Activated T-cell treated with anti-CD3 and anti-CD28 coated beads, Interleukin-2, amount 50 U/mL, for 48 hours (primary cell): ENCODE results near the gene CD9.
"Not testable (repeated sequence)": the region's sequence is repeated elsewhere in the genome, so short reads cannot be mapped to it uniquely, and the experiment has no call there.

Experiments used
- DNase-seq, 2 experiments: peaks; one replicate each; pipeline ENCODE4 v3.0.0-alpha.2; 2020

Gene CD9

DNA sequence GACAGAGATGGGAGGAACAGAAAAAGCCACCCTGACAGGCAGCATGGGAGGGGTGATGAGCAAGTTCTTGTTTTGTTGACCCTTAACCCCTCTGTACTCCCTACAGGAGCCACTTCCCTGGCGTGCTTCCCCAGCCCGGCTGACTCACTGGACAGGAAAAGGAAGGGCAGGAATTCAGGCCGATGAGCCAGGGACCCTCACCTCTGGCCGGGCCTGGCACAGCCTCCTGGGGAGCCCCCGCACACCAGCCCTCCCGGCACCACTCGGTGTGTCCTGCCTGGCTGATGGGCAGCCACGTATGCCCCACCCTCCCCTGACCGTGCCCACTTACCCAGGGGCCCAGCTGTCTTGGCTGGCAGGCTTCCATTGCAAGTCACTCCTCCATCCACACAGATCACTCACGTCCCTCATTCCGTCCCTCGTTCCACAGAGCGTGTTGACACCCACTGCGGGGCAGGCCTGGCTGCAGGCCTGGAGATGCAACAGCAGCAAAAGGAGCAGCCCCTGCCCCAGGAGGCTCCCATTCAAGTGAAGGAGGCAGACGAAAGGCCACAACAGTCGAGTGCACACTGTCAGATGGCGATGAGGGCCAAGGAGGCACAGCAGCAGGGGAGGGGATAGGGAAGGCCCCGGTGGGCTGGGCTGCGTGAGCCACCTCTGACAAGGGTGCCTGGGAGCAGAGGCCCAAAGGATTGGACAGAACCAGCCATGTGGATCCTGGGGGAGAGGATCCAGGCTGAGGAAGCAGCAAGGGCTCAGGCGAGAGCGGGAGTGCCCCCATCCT, 19.7 kb upstream of the CD9 start:
- DNase-seq, result no peak

GRCh38 chr12:6181166-6181565, 19.0 kb upstream of the CD9 start:
- DNase-seq, result no peak

- no peak for DNase-seq
These were observed 18.5 kb upstream of the CD9 start for GRCh38 chr12:6181583-6182278.

GRCh38 chr12:6182279-6182898, 17.8 kb upstream of the CD9 start:
- DNase-seq, result no peak

DNA sequence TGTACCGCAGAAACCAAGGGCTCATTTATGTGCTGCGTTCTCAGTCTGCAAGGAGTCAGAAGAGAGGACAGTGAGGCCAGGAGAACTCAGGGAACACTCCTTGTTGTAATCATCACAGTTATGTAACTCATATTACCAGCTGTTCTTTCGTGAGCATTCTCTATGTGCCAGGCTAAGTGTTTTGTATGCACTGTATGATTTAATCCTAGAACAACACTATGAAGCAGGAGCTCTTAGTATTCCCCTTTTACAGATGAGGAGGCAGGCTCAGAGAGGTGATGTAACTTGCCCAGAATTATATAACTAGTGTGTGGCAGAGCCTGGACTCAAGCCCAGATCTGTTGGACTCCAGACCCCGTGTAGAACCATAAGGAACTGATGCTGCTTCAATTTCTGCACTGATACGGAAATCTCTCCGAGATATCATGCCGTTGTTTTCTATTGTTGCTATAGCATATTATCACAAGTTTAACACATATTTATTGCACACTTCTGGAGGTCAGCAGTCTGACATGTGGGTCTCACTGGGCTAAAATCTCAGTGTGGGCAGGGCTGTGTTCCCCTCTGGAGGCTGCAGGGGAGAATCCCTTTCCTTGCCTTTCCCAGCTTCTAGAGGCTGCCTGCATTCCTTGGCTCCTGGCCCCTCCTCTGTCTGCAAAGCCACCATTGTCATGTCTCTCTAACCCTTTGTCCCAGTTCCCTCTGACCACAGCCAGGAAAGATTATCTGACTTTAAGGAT, 16.3 kb upstream of the CD9 start:
- no peak for DNase-seq

DNA sequence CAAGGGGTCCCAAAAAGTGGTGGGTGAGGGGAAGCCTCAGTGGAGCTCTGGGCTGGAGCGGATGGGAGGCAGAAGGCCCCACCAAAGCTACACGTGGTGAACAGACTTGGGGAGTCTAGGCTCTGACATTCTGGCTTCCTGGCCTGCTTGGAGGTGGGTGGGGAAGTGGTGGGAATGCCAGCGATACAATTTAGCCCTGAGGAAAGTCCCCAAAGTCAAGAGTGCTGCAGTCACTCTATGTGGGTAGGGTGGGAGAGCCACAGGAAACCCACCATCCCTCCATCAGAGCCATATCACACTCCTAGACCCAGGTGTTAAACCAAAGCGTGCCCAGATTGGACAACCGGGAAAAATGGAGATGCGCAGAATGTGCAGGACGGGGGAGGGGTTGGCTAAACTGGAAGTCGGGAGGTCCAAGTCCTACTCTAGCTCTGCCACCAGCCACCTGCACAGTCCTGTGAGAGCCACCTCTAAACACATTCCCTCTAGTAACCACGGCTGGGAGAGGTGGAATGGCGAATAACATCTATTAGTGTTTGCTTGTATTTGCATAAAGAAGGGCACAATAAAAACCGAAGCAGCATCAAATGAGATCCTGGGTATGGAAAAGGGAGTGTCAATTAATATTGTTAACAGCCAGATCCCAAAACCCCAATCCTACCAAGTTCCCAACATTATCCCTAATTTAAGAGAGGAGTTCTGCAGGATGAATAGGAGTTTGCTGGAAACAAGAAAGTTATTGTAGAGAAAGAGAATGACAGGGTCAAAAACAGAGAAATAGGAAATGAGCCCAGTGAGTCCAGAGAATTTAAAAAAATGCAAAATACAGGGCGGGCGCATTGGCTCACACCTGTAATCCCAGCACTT, 14.0 kb upstream of the CD9 start:
- DNase-seq, result no peak

DNA sequence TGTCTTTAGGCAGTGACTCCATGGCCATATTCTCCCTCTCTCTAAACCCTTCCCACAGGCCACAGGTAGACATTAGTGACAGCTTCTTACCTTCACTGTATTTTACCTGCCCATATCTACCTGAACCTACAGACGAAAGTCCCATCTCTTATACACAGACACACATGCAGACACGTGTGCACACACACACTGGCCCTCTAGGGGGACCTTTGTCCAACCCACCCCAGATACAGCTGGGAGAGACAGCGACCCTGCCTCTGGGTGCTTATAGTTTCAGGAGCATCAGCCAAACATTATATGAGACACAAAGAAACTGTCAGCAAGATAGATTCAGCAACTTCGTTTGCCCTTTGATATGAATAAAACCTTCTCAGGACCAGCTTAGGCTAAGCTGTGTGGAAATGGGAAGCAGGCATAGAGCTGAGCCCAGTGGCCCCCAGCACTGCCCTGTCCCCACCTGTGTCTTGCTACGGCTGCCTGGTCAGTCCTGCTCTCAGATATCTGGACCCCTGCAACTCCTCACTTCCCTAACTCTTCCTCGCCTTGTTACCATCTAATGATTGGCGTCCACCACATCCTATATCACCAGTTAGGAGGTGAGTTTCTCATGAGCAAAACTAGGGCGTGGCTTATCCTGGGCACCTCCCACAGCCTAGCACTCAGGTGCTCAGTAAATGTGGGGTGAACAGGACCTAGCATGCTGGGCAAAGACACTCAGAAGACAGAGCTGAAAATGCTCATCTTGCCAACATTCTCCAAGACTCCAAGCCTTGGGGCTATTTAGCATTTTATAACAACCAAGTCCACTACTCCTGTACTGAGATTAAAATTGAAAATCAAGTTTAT, 12.0 kb upstream of the CD9 start:
- no peak for DNase-seq

GRCh38 chr12:6189028-6189427, 11.2 kb upstream of the CD9 start:
- no peak for DNase-seq

- DNase-seq, result not testable (repeated sequence)
These were observed 10.1 kb upstream of the CD9 start for GRCh38 chr12:6189952-6190598.

- not testable (repeated sequence) for DNase-seq
These were observed 9.3 kb upstream of the CD9 start for GRCh38 chr12:6190767-6191530.

DNA sequence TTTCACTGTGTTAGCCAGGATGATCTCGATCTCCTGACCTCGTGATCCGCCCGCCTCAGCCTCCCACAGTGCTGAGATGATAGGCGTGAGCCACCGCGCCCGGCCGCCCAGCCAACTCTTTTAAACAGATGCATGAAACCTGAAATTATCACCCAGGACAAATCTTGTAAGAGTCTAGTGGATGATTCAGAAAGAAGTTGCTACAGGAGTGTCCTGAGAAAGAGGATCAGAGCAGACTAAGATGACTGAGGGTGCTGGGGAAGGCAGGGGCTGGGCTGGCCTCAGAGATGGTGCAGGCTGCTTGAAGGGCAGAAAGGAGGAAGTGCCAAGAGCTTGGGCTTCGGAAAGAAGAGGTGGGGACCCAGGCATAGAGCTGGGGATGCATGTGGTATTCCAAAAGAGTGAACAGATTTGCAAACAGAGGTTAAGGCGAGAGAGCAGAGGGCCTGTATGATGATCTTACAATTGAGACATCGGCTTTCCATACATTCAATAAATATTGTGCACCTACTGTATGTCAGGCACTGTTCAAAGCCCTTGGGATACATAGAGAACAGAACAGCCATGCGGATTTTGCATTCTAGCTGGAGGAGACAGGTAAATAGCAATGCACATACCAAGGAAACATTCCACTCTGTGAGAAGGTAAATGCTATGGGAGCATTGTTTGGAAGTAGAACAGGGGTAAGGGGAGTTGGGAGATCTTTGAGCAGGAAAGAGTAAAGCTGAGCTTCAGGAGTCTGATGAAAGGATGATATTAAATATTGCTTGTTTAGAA, 7.4 kb upstream of the CD9 start:
- DNase-seq, result no peak

DNA sequence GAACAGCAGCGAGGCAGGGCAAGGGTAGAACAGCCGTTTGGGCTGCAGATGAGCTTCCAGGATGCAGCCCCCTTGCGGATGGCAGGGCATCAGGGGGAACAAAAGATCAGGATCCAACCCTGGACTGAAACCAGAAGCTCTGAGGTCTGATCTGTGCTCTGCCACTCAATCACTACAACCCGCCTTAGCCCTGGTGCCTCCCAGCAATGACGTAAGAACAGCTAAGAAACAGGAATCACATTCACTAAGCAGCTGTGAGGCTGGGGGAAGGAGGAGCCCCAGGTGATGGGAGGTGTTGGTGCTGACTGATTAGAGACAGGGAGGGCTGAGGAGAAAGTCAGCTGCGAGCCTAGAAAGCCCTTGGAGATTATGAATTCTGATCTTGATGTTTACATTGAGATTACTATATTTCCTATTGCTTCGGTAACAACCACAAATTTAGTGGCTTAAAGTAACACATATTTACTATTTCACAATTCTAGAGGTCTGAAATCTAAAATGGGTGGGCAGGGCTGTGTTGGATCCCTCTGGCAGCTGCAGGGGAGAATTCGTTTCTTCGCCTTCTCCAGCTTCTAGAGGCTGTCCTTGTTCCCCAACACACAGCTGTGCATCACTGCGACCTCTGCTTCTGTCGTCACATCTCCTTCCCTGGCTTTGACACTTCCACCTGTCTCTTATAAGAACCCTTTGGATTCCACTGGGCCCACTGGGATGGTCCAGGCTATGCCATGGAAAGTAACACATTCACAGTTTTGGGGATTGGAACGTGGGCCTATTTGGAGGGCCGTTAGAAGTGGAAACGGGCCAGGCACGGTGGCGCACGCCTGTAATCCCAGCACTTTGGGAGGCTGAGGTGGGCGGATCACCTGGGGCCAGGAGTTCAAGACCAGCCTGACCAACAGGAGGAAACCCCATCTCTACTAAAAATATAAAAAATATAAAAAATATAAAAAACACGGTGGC, 6.1 kb upstream of the CD9 start:
- no peak for DNase-seq

DNA sequence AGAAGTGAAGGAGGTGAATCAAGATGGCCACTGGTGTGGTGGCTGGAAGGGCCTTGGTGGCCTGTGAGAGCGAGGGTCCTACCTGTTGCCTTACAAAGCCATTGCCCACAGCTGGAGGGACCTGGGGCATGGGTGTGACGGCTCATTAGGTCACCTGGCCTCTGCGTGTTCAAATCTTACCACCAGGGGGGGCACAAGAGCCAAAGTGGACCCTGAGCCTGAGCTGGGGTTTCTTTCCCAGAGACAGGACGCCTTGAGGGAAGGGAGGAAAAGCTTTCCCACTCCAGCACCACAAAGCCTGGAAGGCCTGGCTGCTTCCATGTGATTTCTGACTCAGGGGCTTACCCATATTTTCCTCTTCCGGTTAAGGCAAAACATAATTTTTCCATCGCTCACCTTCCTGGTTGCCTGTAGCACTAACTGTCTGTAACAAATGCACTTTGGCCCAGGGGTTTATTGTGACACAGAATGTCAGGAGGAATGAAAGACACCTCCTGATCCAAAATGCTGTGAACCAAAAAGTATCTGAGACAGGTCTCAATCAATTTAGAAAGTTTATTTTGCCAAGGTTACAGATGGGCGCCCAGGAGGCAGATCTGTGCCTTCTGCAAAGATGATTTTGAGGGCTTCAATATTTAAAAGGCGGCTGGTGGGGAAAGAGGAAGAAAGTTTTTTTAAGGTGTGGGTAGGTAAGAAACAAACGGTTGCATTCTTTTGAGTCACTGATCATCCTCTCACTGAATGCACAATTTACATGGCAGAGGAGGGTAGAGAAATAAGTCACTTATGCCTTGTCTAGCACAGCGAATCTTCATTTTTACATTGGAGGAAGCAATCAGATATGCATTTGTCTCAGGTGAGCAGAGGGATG, 4.3 kb upstream of the CD9 start:
- peak; percentile 86 to 88 for DNase-seq

- DNase-seq, result no peak
These were observed 2.1 kb upstream of the CD9 start for GRCh38 chr12:6198051-6198450.

DNA sequence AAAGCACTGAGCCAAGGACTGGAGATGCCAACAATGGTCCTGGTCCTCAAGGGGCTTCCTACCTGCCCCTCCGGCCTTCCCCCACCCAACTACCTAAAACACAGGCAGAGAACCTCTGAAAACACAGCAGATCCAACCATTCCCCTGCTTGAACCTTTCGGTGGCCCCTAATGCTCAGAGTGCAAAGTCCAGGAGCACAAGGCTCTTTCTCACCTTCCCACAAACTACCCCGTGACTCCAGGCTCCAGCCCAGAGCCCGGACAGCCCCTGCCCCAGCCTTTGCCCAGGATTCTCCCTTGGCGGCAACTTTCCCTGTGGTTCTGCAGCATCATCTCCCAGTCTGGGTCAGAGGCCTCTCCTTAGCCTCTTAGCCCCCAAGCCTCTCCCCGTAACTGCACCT, 1.6 kb upstream of the CD9 start:
- no peak for DNase-seq

- DNase-seq, result no peak
These were observed 1.1 kb upstream of the CD9 start for GRCh38 chr12:6198985-6199530.
